NT2/D1 (cell line): ENCODE data around the gene PEX19.

ENCODE experiments used
- DNase-seq: peaks from one replicate; pipeline ENCODE4 v3.0.0-alpha.2; 2011; ENCODE audit warnings: low read depth, low spot score
- H3K27me3 ChIP-seq: 2 replicates; pipeline ENCODE4 v1.6.0; 2011; ENCODE audit warnings: mild to moderate bottlenecking; ENCODE audit not compliant: insufficient read length, insufficient read depth
- H3K36me3 ChIP-seq: 2 replicates; pipeline ENCODE4 v1.6.1; 2011; ENCODE audit warnings: mild to moderate bottlenecking, low read length, mixed read lengths; ENCODE audit not compliant: insufficient read depth, insufficient read length
- H3K4me1 ChIP-seq: 2 replicates; pipeline ENCODE4 v1.5.1; 2011; ENCODE audit not compliant: insufficient read depth, insufficient read length
- H3K4me3 ChIP-seq: 2 replicates; pipeline ENCODE4 v1.5.1; 2011; ENCODE audit warnings: low read depth; ENCODE audit not compliant: insufficient read length
- H3K9ac ChIP-seq: 2 replicates; pipeline ENCODE4 v1.6.0; 2011; ENCODE audit warnings: low read depth; ENCODE audit not compliant: insufficient read length
- H3K9me3 ChIP-seq: 2 replicates; pipeline ENCODE4 v1.5.1; 2011; ENCODE audit warnings: mild to moderate bottlenecking, low read length; ENCODE audit not compliant: insufficient read depth
- SUZ12 ChIP-seq: IDR thresholded peaks from 2 replicates; pipeline ENCODE4 v1.6.1; 2011; ENCODE audit not compliant: insufficient read length, insufficient read depth; ENCODE audit errors: extremely low read depth
- YY1 ChIP-seq: IDR thresholded peaks from 2 replicates; pipeline ENCODE4 v1.6.1; 2011; ENCODE audit not compliant: insufficient read length, insufficient read depth
- ZNF274 ChIP-seq: IDR thresholded peaks from 2 replicates; pipeline ENCODE4 v1.6.1; 2011; ENCODE audit warnings: mild to moderate bottlenecking, low read depth, low read length

Gene PEX19

DNA sequence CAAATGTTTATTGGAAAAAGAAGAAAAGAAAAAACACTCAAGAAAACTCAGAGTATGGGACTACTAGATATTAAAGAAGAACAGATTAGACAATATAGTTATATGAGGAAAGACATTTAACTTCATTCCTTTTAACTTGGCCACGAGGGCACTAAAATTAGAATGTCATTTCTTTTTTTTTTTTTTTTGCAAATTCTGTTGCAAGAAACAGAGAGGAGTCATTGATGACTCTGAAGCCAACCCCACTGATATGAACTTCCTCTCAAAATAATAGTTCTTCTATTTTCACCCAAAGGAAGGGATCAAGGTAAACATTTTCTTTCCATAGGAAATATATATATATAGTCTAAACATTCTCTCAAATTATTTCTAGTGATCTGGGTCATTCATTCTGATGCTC lies 24.6 kb upstream of the PEX19 start:
- DNase-seq, result no peak

DNA sequence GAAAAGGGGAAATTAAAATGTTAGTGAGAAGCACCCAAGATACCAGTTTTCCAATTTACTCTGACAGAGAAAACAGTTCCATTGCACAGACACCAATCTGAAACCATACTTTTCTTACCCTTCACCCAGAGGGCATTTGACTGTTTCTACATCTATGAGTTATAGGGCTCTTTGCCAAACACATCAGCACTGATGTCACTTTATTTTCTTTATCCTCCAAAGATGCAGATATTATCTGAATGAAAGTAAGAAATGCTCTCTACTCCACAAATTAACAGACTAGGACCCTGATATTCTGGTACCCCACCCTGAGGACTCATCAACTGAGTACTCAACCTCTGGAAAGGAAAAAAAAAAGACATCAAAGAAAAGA lies 24.2 kb upstream of the PEX19 start:
- H3K36me3 ChIP-seq, result peaks cover 92% of the 10 kb centered on the region
- no peak overlapping the region for H3K9ac ChIP-seq

More for the DNA sequence above, 24.6 kb upstream of the PEX19 start:
- Histone ChIP-seq H3K4me1 (peaks cover 9% of the 10 kb centered on the region), H3K9ac (no peak overlapping the region), H3K27me3 (no peaks in the 10 kb centered on the region), H3K9me3 (no peaks in the 10 kb centered on the region), H3K36me3 (peaks cover 92% of the 10 kb centered on the region), H3K4me3 (no peak overlapping the region)
- TF ChIP-seq SUZ12 (no peak), YY1 (no peak), ZNF274 (no peak)

DNA sequence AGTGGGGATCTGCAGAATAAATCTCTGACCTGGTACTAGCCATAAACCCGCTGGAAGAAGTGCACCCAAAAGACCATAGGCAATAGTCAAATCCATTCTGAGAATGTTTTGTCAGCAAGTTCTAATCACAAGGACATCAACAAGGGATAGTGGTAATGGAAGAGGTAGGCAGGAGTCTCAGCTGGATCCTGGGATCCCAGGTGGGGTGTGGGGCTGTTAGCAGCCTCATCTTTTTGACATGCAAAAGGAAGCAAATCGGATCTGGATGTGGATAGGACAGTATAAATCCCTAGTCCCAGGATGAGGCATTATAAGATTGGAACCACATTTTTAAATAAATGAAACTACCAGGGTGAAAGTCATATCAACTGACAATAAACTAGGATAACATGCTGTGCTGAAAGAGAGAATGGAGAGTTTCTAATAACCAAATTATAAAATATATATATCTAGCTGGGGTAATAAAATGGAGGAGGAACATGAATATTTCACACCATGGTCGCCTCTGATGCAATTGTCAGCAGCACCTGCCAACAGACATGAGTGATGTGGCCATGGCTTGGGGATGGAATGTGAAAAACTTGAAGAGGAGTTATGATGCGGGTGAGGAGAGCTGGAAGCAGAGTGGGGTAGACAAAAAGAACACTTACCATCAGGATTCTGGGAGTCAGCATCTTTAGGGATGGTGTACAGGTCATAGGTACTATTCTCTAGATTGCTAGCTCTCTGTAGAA lies 23.7 kb upstream of the PEX19 start:
- Histone ChIP-seq H3K4me1 (peaks cover 9% of the 10 kb centered on the region), H3K36me3 (peaks cover 92% of the 10 kb centered on the region), H3K9ac (no peak overlapping the region), H3K27me3 (no peaks in the 10 kb centered on the region), H3K9me3 (no peaks in the 10 kb centered on the region), H3K4me3 (no peak overlapping the region)
- DNase-seq, result no peak
- TF ChIP-seq SUZ12, result no peak
- no peak for TF ChIP-seq ZNF274
- TF ChIP-seq YY1, result no peak

More for the DNA sequence above, 24.2 kb upstream of the PEX19 start:
- Histone ChIP-seq H3K27me3 (no peaks in the 10 kb centered on the region), H3K4me1 (peaks cover 9% of the 10 kb centered on the region), H3K4me3 (no peak overlapping the region), H3K9me3 (no peaks in the 10 kb centered on the region)
- TF ChIP-seq SUZ12 (no peak), ZNF274 (no peak), YY1 (no peak)
- DNase-seq, result no peak

DNA sequence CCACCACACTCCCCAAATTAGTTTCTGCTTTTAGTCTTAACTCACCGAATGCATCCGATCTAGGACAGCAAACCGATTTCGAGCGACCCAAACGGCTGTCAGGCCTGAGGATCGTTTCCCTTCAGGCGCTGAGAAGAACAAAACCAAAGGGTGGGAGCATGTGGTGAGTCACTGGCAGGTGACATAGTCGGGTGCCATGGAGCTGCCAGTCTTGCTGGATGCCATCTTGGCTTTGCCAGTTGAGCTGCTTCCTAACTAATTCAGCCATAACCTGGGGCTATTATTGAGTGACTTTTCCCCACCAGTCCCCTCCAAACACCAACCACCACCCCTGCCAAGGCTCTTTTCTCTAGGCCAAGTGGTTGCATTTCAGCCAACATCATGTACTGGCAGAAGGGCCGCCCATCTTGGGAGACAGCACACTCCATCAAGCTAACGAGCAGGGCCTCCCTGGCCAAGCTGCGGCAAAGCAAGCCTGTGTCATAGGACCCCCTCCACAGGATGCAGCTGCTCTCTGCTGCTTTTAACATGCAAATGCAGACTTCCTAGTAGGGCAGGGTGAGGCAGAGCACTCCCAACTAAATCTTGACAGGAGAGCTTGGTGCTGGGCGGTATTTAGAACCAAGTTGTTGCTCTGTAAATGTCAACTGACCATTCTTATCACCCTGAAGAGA lies 22.3 kb upstream of the PEX19 start:
- Histone ChIP-seq H3K4me1 (peaks cover 9% of the 10 kb centered on the region), H3K4me3 (no peak overlapping the region), H3K9ac (no peak overlapping the region), H3K36me3 (peaks cover 91% of the 10 kb centered on the region), H3K27me3 (no peaks in the 10 kb centered on the region), H3K9me3 (no peaks in the 10 kb centered on the region)
- DNase-seq, result peak; percentile 89
- TF ChIP-seq ZNF274 (no peak), YY1 (no peak), SUZ12 (no peak)

DNA sequence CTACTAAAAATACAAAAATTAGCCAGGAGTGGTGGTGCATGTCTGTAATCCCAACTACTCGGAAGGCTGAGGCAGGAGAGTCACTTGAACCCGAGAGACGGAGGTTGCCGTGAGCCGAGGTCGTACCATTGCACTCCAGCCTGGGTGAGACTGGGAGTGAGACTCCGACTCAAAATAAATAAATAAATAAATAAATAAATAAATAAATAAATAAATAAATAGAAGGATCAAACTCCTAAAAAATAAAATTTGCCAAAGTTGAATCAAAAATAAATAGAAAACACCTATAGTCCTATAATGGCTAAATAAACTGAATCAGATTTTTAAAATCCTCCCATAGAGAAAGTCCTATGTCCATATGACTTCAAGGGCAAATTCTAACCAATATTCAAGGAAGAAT lies 15.2 kb upstream of the PEX19 start:
- no peak for DNase-seq
- TF ChIP-seq YY1 (no peak), SUZ12 (no peak), ZNF274 (no peak)
- Histone ChIP-seq H3K27me3 (no peaks in the 10 kb centered on the region), H3K9me3 (no peaks in the 10 kb centered on the region), H3K36me3 (peaks cover 93% of the 10 kb centered on the region), H3K4me3 (no peak overlapping the region), H3K4me1 (no peaks in the 10 kb centered on the region), H3K9ac (no peak overlapping the region)

DNA sequence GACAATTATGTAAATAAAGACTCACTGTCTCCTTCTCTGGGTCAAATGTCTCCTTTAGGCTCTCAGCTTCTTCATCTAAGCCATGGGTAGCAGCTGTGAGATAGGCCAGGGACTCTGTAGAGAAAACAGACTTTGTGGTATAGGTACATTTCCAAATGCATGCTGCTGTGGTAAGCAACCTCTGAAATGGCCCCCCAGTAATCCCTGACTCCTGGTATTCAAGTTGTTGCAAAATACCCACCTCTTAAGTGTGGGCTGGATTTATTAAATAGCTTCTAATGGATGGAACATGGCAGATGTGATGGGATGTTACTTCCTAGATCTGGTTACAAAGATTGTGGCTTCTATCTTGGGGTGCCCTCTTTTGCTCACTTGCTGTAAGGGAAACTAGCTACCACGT lies 11.1 kb upstream of the PEX19 start:
- Histone ChIP-seq H3K36me3 (peaks cover 98% of the 10 kb centered on the region), H3K4me1 (peaks cover 5% of the 10 kb centered on the region), H3K4me3 (no peak overlapping the region), H3K9ac (no peak overlapping the region), H3K9me3 (no peaks in the 10 kb centered on the region), H3K27me3 (no peaks in the 10 kb centered on the region)
- TF ChIP-seq SUZ12, result no peak
- TF ChIP-seq YY1, result no peak
- TF ChIP-seq ZNF274, result no peak
- DNase-seq, result no peak

DNA sequence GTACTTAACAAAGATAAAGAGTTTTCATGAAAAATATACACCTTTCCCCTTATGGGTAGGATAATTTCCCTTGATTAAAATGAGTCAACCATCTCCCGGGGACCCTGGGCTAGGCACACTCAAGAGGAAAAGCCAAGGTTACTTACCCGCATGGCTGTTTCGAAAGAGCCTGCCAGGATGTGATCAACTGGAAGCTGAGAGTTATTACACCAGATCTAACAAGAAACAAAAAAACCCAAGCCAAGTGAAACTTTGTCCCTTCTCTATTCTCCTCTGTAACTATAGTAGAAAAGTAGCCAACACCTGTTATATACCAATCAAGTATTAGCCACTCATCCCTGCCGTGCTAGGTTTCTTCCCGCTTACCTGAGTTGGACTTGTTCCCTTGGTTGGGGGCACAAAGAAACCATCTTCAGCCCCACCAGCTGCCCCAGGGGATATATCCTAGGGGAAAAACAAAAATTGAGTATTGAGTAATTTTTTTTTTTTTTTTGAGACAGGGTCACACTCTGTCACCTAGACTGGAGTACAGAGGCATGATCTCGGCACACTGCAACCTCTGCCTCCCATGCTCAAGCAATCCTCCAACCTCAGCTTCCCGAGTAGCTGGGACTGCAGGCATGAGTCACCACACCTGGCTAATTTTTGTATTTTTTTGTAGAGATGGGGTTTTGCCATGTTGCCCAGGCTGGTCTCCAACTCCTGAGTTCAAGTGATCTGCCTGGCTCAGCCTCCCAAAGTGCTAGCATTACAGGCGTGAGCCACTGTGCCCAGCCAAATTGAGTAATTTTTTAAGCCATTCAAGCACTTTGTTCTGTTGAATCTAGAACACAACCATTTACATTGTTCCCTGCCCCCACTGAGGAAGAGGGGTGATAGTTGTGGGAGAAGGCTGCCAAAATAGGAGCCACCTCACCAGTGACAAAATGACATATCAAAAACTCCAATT lies 8.4 kb upstream of the PEX19 start:
- peaks cover 99% of the 10 kb centered on the region for H3K36me3 ChIP-seq
- TF ChIP-seq ZNF274 (no peak), YY1 (no peak), SUZ12 (no peak)

More for the DNA sequence above, 8.4 kb upstream of the PEX19 start:
- no peak for DNase-seq
- no peaks in the 10 kb centered on the region for H3K27me3 ChIP-seq
- no peak overlapping the region for H3K9ac ChIP-seq
- H3K9me3 ChIP-seq, result no peaks in the 10 kb centered on the region
- no peak overlapping the region for H3K4me3 ChIP-seq
- H3K4me1 ChIP-seq, result peaks cover 5% of the 10 kb centered on the region
